Activated CD4-positive, alpha-beta T cell treated with anti-CD3 and anti-CD28 coated beads, Interleukin-2, amount 10 ng/mL, durations not matched to agents 7 days and 5 days (primary cell): ENCODE data around the gene HOXD1. TPM values are rescaled to one million over a fixed set of nuclear protein-coding genes. Genes with fewer than 3 reads are reported as not detected.

Source experiments
- CTCF ChIA-PET: fragments of 350-600 bp; sonication (Branson Sonifier 250); formaldehyde crosslinking; loops from one replicate; lab custom pipeline; 2021; ENCODE audit warnings: antibody characterized with exemption; lab: Charles Lee
- POLR2A ChIA-PET: fragments of 350-600 bp; sonication (Branson Sonifier 250); formaldehyde crosslinking; loops from one replicate; lab custom pipeline; 2021; ENCODE audit warnings: antibody characterized with exemption; lab: Charles Lee
- DNase-seq: peaks from one replicate; pipeline ENCODE4 v3.0.0-alpha.2; 2020
- H3K27ac Mint-ChIP-seq: one replicate; pipeline ENCODE4 v1.8.0; 2021; ENCODE audit warnings: mild to moderate bottlenecking, moderate library complexity, mixed read lengths
- H3K27me3 Mint-ChIP-seq: one replicate; pipeline ENCODE4 v1.8.0; 2021; ENCODE audit warnings: mixed read lengths
- H3K36me3 Mint-ChIP-seq: one replicate; pipeline ENCODE4 v1.8.0; 2021; ENCODE audit warnings: low read depth, mixed read lengths
- H3K4me1 Mint-ChIP-seq: one replicate; pipeline ENCODE4 v1.8.0; 2021; ENCODE audit warnings: mixed read lengths
- H3K4me3 Mint-ChIP-seq: one replicate; pipeline ENCODE4 v1.8.0; 2021; ENCODE audit warnings: mild to moderate bottlenecking, moderate library complexity, mixed read lengths
- H3K9me3 Mint-ChIP-seq: one replicate; pipeline ENCODE4 v1.8.0; 2021; ENCODE audit warnings: mixed read lengths
- microRNA-seq: library from miRNA; unstranded; fragments of <30 nt; microRNA quantifications from one replicate; pipeline ENCODE4 v1.2.0, GENCODE V29; 2021; ENCODE audit warnings: borderline microRNAs expressed, borderline replicate concordance
- total RNA-seq, 2 experiments: library from RNA; stranded (reverse); gene quantifications; one replicate each; pipeline ENCODE4 v1.2.3, GENCODE V29; 2021

HOXD1 gene
- total RNA-seq, 2 experiments from 2014 or later: not detected

GRCh38 chr2:176212276-176212675 is 23.8 kb downstream of the HOXD1 start:
- H3K27me3 Mint-ChIP-seq: peaks cover 28% of the 10 kb centered on the region
- H3K4me3 Mint-ChIP-seq: no peak overlapping the region
- no peaks in the 10 kb centered on the region for H3K36me3 Mint-ChIP-seq
- ChIA-PET CTCF (no interaction called here), POLR2A (no interaction called here)
- H3K27ac Mint-ChIP-seq: no peak overlapping the region
- H3K4me1 Mint-ChIP-seq: no peaks in the 10 kb centered on the region
- H3K9me3 Mint-ChIP-seq: no peaks in the 10 kb centered on the region
- no peak for DNase-seq

DNA sequence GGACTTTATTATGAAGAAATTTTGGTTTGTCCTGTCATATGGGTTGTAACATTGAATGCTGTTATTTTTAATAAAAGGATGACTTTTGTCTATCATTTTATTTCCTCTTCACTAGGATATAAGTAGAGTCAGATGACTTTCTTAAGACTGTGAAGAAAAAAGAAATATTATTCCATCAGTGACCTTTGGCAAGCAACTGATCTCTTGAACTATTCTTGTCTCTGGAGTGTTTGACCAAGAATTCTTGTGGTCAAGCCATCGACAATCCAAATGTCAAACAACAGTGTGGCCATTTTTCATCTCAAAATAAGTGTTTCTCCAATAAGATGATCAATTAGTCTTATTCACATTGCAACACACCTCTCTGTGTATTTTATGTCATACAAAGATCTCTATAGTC is 24.9 kb downstream of the HOXD1 start:
- CTCF ChIA-PET: no interaction called here
- peaks cover 28% of the 10 kb centered on the region for H3K27me3 Mint-ChIP-seq
- H3K4me3 Mint-ChIP-seq: no peak overlapping the region
- DNase-seq: no peak
- POLR2A ChIA-PET: no interaction called here
- no peaks in the 10 kb centered on the region for H3K9me3 Mint-ChIP-seq
- no peak overlapping the region for H3K27ac Mint-ChIP-seq
- no peaks in the 10 kb centered on the region for H3K4me1 Mint-ChIP-seq
- H3K36me3 Mint-ChIP-seq: no peaks in the 10 kb centered on the region

DNA sequence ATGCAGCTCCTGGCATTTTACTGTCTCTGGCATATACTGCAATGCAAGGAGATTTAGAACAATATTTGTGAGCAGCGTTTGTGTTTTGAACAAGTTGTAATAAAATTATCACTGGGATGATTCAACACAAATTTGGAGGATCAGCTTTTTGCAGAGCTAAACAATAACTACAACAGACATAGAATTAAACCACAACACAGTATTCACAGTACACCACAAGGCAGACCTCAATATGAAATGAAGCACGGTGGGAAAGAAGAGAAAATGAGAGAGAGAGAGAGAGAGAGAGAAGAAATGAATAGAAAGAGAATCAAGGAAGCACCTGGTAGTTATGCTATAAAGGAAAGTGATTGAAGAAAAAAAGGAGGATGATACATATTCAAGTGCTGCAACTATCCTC is 39.4 kb downstream of the HOXD1 start:
- Mint-ChIP-seq H3K9me3 (peaks cover 2% of the 10 kb centered on the region), H3K4me1 (no peaks in the 10 kb centered on the region), H3K36me3 (no peaks in the 10 kb centered on the region), H3K27ac (no peak overlapping the region), H3K27me3 (peaks cover 15% of the 10 kb centered on the region), H3K4me3 (no peak overlapping the region)
- ChIA-PET POLR2A (no interaction called here), CTCF (no interaction called here)
- DNase-seq: no peak

DNA sequence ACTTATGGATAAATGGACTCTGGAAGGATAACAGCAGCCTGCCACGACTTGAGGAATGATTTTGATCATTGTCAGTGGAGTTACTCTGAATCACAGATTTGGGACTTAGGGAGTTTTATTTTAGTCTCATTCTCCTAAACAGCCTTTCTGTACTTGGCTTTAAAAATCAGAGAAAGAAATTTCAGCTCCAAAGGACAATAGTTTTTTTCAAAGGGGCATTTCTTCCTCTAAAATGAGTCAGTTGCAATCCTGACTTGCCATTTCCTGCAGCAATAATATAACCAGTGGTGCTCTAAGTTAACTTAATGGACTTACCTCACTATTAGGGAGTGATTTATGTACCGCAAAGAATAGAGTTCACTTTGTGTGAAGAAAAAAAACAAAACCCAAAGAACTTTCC is 45.7 kb downstream of the HOXD1 start:
- POLR2A ChIA-PET: no interaction called here
- DNase-seq: no peak
- CTCF ChIA-PET: no interaction called here
- no peak overlapping the region for H3K27ac Mint-ChIP-seq
- no peaks in the 10 kb centered on the region for H3K4me1 Mint-ChIP-seq
- H3K9me3 Mint-ChIP-seq: no peaks in the 10 kb centered on the region
- H3K36me3 Mint-ChIP-seq: no peaks in the 10 kb centered on the region
- H3K4me3 Mint-ChIP-seq: no peak overlapping the region
- peaks cover 29% of the 10 kb centered on the region for H3K27me3 Mint-ChIP-seq

GRCh38 chr2:176234940-176235339 is 46.5 kb downstream of the HOXD1 start:
- no peak for DNase-seq
- H3K36me3 Mint-ChIP-seq: no peaks in the 10 kb centered on the region
- no peak overlapping the region for H3K27ac Mint-ChIP-seq
- no peaks in the 10 kb centered on the region for H3K4me1 Mint-ChIP-seq
- CTCF ChIA-PET: interaction anchor here (0.6 kb wide), 1 partner anchor 1058 kb away, joined by 5 read pairs; no protein-coding TSS in a partner anchor
- no peak overlapping the region for H3K4me3 Mint-ChIP-seq
- POLR2A ChIA-PET: no interaction called here
- peaks cover 35% of the 10 kb centered on the region for H3K27me3 Mint-ChIP-seq
- no peaks in the 10 kb centered on the region for H3K9me3 Mint-ChIP-seq

DNA sequence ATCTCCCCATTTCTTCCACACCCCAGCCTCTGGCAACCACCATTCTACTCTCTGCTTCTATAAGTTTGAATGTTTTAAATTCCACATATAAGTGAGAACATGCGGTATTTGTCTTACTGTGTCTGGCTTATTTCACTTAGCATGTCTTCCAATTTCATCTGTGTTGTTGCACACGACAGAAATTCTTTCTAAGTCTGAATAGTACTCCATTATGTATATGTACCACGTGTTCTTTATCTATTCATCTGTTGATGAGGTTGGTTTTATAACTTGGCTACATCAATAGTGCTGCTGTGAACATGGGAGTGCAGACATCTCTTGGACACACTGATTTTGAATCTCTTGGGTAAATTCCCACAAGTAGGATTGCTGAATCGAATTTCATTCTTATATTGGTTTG is 49.0 kb downstream of the HOXD1 start:
- H3K27me3 Mint-ChIP-seq: peaks cover 35% of the 10 kb centered on the region
- no peaks in the 10 kb centered on the region for H3K9me3 Mint-ChIP-seq
- CTCF ChIA-PET: no interaction called here
- DNase-seq: no peak
- POLR2A ChIA-PET: no interaction called here
- no peak overlapping the region for H3K27ac Mint-ChIP-seq
- H3K36me3 Mint-ChIP-seq: no peaks in the 10 kb centered on the region
- no peak overlapping the region for H3K4me3 Mint-ChIP-seq
- no peaks in the 10 kb centered on the region for H3K4me1 Mint-ChIP-seq

DNA sequence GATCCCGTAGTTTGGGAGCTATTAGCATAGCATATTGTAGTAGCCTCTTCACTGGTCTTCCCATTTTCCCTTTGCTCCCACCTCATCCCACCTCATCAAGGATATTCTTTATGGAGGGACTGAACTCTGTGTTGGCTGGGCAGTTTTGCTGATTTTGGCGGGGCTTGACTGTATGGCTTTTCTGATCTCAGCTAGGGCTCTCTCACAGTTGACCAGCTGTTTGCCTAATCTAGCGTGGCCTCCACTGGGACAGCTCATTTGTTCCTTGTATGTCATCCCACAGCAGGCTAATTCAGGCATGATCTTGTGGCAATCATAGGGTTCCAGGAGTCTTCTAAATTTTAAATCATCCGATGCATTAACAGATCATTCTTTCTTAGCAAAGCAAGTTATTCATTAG is 50.6 kb downstream of the HOXD1 start:
- H3K4me1 Mint-ChIP-seq: no peaks in the 10 kb centered on the region
- peaks cover 31% of the 10 kb centered on the region for H3K27me3 Mint-ChIP-seq
- no peaks in the 10 kb centered on the region for H3K36me3 Mint-ChIP-seq
- no peaks in the 10 kb centered on the region for H3K9me3 Mint-ChIP-seq
- no peak overlapping the region for H3K27ac Mint-ChIP-seq
- no peak for DNase-seq
- CTCF ChIA-PET: no interaction called here
- POLR2A ChIA-PET: no interaction called here
- H3K4me3 Mint-ChIP-seq: no peak overlapping the region

GRCh38 chr2:176240301-176240700 is 51.8 kb downstream of the HOXD1 start:
- no peaks in the 10 kb centered on the region for H3K9me3 Mint-ChIP-seq
- ChIA-PET CTCF (interaction anchor here (0.6 kb wide), 1 partner anchor 1112 kb away, joined by 3 read pairs; no protein-coding TSS in a partner anchor), POLR2A (no interaction called here)
- peaks cover 22% of the 10 kb centered on the region for H3K27me3 Mint-ChIP-seq
- no peak overlapping the region for H3K27ac Mint-ChIP-seq
- H3K4me3 Mint-ChIP-seq: no peak overlapping the region
- H3K36me3 Mint-ChIP-seq: no peaks in the 10 kb centered on the region
- H3K4me1 Mint-ChIP-seq: no peaks in the 10 kb centered on the region
- no peak for DNase-seq

Small RNA genes within 50 kb of the gene (microRNA-seq; reads per million reads assigned to microRNA genes)
- gene MIR10B: 0.84 reads per million

Other genes with a start within 250 kb of the HOXD1 start
- 10 to 100 TPM; 35.1 to 35.7 TPM for gene LNPK, start 186.4 kb upstream of the HOXD1 start, total RNA-seq
- not detected for gene EVX2, start 104.7 kb upstream of the HOXD1 start, total RNA-seq
- not detected for gene HOXD13, start 95.9 kb upstream of the HOXD1 start, total RNA-seq
- not detected for gene HOXD12, start 88.9 kb upstream of the HOXD1 start, total RNA-seq
- not detected for gene HOXD11, start 81.4 kb upstream of the HOXD1 start, total RNA-seq
- not detected for gene HOXD10, start 71.9 kb upstream of the HOXD1 start, total RNA-seq
- gene HOXD9, start 65.9 kb upstream of the HOXD1 start, total RNA-seq: not detected
- gene HOXD8, start 59.0 kb upstream of the HOXD1 start, total RNA-seq: not detected
- gene HOXD4, start 37.1 kb upstream of the HOXD1 start, total RNA-seq: not detected
- gene HOXD3, start 31.4 kb upstream of the HOXD1 start, total RNA-seq: not detected
- gene MTX2, start 80.8 kb downstream of the HOXD1 start, total RNA-seq: 10 to 100 TPM; 11.2 to 13.2 TPM